ENCODE measurements around the gene PGLYRP4.

DNA sequence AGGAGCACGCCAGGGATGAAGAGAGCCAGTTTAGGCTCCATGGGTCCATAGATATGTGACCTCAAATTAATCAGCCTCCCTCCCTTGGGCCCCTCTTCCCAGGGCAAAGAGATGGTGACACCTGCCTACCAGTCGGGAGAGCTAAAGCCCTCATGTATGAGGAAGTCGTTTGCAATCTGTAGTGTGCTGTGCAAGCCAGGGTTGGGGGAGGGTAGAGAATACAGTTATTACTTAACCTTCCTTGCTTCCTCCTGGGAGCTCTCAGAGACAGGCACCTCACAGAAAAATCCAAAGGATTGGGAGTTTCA lies 4.0 kb downstream of the PGLYRP4 start:
- TF ChIP-seq, protein P1, sequence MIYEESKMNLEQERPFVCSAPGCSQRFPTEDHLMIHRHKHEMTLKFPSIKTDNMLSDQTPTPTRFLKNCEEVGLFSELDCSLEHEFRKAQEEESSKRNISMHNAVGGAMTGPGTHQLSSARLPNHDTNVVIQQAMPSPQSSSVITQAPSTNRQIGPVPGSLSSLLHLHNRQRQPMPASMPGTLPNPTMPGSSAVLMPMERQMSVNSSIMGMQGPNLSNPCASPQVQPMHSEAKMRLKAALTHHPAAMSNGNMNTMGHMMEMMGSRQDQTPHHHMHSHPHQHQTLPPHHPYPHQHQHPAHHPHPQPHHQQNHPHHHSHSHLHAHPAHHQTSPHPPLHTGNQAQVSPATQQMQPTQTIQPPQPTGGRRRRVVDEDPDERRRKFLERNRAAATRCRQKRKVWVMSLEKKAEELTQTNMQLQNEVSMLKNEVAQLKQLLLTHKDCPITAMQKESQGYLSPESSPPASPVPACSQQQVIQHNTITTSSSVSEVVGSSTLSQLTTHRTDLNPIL (CRISPR knock-in tag; IDR thresholded peaks at IDR 0.05; ENCODE audit: low read depth): no peak
- TF ChIP-seq, protein P2, sequence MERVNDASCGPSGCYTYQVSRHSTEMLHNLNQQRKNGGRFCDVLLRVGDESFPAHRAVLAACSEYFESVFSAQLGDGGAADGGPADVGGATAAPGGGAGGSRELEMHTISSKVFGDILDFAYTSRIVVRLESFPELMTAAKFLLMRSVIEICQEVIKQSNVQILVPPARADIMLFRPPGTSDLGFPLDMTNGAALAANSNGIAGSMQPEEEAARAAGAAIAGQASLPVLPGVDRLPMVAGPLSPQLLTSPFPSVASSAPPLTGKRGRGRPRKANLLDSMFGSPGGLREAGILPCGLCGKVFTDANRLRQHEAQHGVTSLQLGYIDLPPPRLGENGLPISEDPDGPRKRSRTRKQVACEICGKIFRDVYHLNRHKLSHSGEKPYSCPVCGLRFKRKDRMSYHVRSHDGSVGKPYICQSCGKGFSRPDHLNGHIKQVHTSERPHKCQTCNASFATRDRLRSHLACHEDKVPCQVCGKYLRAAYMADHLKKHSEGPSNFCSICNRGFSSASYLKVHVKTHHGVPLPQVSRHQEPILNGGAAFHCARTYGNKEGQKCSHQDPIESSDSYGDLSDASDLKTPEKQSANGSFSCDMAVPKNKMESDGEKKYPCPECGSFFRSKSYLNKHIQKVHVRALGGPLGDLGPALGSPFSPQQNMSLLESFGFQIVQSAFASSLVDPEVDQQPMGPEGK (CRISPR knock-in tag; IDR thresholded peaks at IDR 0.05; ENCODE audit: borderline replicate concordance): no peak
- TF ChIP-seq OSR1 (CRISPR knock-in tag; IDR thresholded peaks at IDR 0.05) (no peak), ZFP3 (CRISPR knock-in tag; IDR thresholded peaks at IDR 0.05) (no peak), PPARA (CRISPR knock-in tag; IDR thresholded peaks at IDR 0.05; ENCODE audit: borderline replicate concordance) (no peak), BACH2 (CRISPR knock-in tag; IDR thresholded peaks at IDR 0.05; ENCODE audit: borderline replicate concordance) (no peak), TCF4 (CRISPR knock-in tag; IDR thresholded peaks at IDR 0.05; ENCODE audit: borderline replicate concordance) (no peak), ARNTL (CRISPR knock-in tag; IDR thresholded peaks at IDR 0.05; ENCODE audit: borderline replicate concordance, low read depth) (no peak)

Measured in SK-N-SH treated with all-trans-retinoic acid at 6 μM for 48 hours (cell line).